ENCODE measurements around the gene ENDOD1.

The ENDOD1 gene

DNA sequence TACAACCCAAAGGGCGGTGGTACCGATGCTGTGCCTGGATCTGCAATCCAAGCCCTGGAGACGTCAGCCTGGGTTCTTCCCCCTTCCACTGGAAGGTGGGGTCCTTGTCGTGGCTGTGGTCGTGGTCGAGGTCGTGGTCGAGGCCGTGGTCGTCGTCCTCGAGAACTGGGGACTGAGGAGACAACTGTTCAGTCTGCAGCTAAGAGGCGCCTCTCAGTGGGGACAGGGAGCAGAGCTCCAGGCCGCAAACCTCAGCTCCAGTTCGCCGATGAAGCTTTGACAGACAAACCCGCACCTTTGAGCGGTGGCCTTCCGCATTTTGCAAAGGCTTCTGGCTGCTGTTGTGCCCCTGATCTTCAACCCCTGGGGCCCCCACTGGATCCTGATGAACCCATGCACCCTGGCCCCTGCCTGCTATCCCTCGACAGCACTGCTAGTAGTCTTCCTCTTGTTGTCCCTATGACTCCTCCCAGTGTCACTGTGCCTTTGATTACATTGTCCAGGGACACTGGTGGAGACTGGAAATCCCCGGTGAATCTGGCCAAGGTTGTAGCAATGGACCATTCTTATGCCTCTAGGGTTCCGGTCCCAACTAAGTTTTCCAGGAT, 38.9 kb upstream of the ENDOD1 start:
- Histone ChIP-seq H3K4me1 (no peaks in the 10 kb centered on the region), H3K36me3 (no peaks in the 10 kb centered on the region), H3K27me3 (no peaks in the 10 kb centered on the region), H3K4me3 (ENCODE audit: low read depth, low read length) (no peak overlapping the region), H3K9me3 (no peaks in the 10 kb centered on the region)
- no peak for DNase-seq
- TF ChIP-seq, protein P1, sequence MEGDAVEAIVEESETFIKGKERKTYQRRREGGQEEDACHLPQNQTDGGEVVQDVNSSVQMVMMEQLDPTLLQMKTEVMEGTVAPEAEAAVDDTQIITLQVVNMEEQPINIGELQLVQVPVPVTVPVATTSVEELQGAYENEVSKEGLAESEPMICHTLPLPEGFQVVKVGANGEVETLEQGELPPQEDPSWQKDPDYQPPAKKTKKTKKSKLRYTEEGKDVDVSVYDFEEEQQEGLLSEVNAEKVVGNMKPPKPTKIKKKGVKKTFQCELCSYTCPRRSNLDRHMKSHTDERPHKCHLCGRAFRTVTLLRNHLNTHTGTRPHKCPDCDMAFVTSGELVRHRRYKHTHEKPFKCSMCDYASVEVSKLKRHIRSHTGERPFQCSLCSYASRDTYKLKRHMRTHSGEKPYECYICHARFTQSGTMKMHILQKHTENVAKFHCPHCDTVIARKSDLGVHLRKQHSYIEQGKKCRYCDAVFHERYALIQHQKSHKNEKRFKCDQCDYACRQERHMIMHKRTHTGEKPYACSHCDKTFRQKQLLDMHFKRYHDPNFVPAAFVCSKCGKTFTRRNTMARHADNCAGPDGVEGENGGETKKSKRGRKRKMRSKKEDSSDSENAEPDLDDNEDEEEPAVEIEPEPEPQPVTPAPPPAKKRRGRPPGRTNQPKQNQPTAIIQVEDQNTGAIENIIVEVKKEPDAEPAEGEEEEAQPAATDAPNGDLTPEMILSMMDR (IDR thresholded peaks at IDR 0.05; ENCODE audit: low read depth, low read length) = no peak

DNA sequence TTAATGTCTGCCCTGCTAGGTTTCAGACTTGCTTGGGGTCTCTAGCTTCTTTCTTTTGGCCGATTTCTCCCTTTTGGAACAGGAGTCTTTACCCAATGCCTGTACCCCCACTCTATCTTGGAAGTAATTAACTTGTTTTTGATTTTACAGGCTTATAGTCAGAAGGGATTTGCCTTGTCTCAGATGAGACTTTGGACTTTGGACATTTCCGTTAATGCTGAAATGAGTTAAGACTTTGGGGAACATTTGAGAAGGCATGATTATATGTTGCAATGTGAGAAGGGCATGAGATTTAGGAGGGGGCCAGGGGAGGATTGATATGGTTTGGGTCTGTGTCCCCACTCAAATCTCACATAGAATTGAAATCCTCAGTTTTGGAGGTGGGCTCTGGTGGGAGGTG, 35.3 kb upstream of the ENDOD1 start:
- TF ChIP-seq, protein P1 (IDR thresholded peaks at IDR 0.05; ENCODE audit: low read depth, low read length) = no peak

DNA sequence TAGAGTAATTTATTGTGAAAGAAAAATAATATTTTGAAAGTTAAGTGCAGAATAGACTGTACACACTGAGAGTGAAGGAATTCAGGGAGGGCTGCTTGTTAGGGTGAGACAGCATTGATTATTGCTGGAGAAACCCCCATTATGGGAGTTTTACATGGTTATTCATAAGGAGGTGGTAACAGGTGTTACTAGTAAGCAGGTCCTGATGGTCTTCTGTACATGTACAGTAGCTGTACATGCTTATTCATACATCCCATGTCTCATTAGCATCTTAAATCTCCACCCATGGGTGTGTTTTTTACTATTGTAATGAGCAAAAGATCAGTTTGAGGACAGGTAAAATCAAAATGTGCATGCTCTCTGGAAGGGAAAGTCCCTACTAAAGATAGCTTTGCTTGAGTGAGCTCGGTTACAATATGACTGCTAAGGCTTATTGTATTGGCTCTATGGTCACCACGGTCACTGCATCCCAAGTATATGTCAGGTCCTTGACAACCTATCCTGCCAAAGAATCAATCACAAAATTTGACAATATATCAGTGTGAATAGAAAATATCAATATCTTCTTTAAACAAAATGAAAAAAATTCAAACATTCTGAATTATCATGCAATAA, 34.3 kb upstream of the ENDOD1 start:
- Histone ChIP-seq H3K4me3 (ENCODE audit: low read depth, low read length) (no peak overlapping the region), H3K27me3 (no peaks in the 10 kb centered on the region), H3K36me3 (no peaks in the 10 kb centered on the region), H3K9me3 (no peaks in the 10 kb centered on the region), H3K4me1 (no peaks in the 10 kb centered on the region)
- TF ChIP-seq, protein P1 (IDR thresholded peaks at IDR 0.05; ENCODE audit: low read depth, low read length) = no peak
- no peak for DNase-seq

More for the DNA sequence above, 35.3 kb upstream of the ENDOD1 start:
- no peaks in the 10 kb centered on the region for H3K9me3 ChIP-seq
- H3K27me3 ChIP-seq = no peaks in the 10 kb centered on the region
- no peaks in the 10 kb centered on the region for H3K36me3 ChIP-seq
- no peak overlapping the region for H3K4me3 ChIP-seq (ENCODE audit: low read depth, low read length)
- no peak for DNase-seq
- no peaks in the 10 kb centered on the region for H3K4me1 ChIP-seq

DNA sequence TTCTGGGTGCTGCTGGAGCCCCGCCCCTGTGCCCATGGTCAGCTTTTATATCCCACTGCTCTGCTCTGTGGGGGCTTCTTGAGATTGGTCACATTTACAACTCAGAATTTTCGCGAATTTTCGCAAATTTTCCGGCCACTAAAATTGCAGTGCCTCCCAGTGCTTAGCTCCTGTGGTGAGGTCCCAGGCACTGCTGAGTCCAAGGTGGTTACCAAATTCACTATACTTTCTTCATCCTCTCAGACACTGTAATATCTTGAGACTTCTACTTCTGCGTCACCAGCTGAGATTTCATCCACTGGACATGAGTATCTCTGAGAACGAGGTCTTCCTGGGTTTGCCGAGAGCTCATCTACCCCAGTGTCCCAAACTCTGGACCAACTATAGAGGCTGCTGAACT, 31.7 kb upstream of the ENDOD1 start:
- Histone ChIP-seq H3K9me3 (no peaks in the 10 kb centered on the region), H3K4me1 (no peaks in the 10 kb centered on the region), H3K36me3 (no peaks in the 10 kb centered on the region), H3K27me3 (no peaks in the 10 kb centered on the region), H3K4me3 (ENCODE audit: low read depth, low read length) (no peak overlapping the region)
- TF ChIP-seq, protein P1 (IDR thresholded peaks at IDR 0.05; ENCODE audit: low read depth, low read length) = no peak
- no peak for DNase-seq

DNA sequence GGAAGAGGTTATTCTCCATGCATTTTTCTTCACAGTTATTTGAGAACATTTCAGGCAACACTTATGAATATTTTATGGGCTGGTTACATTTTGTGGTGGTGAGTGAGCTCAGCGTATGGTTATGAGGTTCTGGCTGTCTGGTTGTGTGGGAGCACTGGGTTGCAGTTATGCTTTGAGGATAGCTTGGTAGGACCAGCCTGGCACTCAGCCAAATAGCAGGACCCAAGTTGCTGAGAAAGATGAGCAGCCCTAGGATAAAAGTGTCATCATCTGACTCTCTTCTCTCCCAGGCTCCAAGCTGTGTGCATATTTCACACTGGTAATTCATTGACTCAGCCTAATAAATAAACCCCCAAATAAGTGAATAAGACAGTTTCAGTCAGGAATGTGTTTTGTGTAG, 31.0 kb upstream of the ENDOD1 start:
- TF ChIP-seq, protein P1 (IDR thresholded peaks at IDR 0.05; ENCODE audit: low read depth, low read length) = no peak
- DNase-seq = no peak
- Histone ChIP-seq H3K9me3 (no peaks in the 10 kb centered on the region), H3K36me3 (no peaks in the 10 kb centered on the region), H3K27me3 (no peaks in the 10 kb centered on the region), H3K4me1 (no peaks in the 10 kb centered on the region), H3K4me3 (ENCODE audit: low read depth, low read length) (no peak overlapping the region)

DNA sequence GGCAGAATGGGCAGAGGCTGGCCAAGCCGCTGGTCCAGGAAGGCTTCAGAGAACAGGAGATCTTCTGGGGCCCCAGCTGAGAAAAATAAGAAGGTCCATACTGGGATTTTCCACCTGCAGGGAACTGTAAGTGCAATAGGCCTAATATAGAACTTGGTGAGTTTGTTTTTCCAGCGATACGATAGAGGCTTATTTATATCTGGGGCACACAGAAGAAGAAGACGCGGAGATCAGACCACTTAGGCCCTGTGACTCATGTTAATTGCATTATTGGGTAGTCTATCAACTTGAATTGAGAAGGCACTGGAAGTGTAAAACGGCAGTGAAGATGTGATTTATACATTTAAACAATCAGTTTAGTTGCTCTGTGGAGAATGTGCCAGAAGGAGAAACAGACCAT, 30.6 kb upstream of the ENDOD1 start:
- H3K27me3 ChIP-seq = no peaks in the 10 kb centered on the region

More for the DNA sequence above, 30.6 kb upstream of the ENDOD1 start:
- no peaks in the 10 kb centered on the region for H3K9me3 ChIP-seq
- no peak overlapping the region for H3K4me3 ChIP-seq (ENCODE audit: low read depth, low read length)
- H3K4me1 ChIP-seq = no peaks in the 10 kb centered on the region
- TF ChIP-seq, protein P1 (IDR thresholded peaks at IDR 0.05; ENCODE audit: low read depth, low read length) = no peak
- no peaks in the 10 kb centered on the region for H3K36me3 ChIP-seq
- DNase-seq = no peak

Data from BE2C (cell line).